Upper lobe of left lung (tissue), 4 donors: Measurements from ENCODE around the gene SETBP1.

ENCODE experiments used
- CTCF ChIP-seq, 6 experiments: fragments of 450-650 bp in 4 of 6; fragments of 200-600 bp in 2 of 6; sonication (generic) in 2 of 6; IDR thresholded peaks; one replicate each; pipeline ENCODE4 v1.5.1; 2016 to 2019; ENCODE audit warnings: antibody characterized with exemption in 6 of 6
- EP300 ChIP-seq, 4 donors: sonication (generic); formaldehyde crosslinking; IDR thresholded peaks; one replicate each; pipeline ENCODE4 v1.5.1; 2017; ENCODE audit warnings: antibody characterized with exemption in 4 of 4, control low read depth in 2 of 4
- POLR2A ChIP-seq, 4 donors: fragments of 450-650 bp; IDR thresholded peaks; one replicate each; pipeline ENCODE4 v1.5.1; 2016 to 2017; ENCODE audit warnings: antibody characterized with exemption in 4 of 4, mild to moderate bottlenecking in 2 of 4

- TF ChIP-seq CTCF (IDR thresholded peaks at IDR 0.05) (no peak), POLR2A (IDR thresholded peaks at IDR 0.05) (no peak), EP300 (IDR thresholded peaks at IDR 0.05) (no peak)
These were observed 45.4 kb downstream of the SETBP1 start for GRCh38 chr18:44726059-44726421.
